ENCODE data around the gene ARL5A.

The ARL5A gene

DNA sequence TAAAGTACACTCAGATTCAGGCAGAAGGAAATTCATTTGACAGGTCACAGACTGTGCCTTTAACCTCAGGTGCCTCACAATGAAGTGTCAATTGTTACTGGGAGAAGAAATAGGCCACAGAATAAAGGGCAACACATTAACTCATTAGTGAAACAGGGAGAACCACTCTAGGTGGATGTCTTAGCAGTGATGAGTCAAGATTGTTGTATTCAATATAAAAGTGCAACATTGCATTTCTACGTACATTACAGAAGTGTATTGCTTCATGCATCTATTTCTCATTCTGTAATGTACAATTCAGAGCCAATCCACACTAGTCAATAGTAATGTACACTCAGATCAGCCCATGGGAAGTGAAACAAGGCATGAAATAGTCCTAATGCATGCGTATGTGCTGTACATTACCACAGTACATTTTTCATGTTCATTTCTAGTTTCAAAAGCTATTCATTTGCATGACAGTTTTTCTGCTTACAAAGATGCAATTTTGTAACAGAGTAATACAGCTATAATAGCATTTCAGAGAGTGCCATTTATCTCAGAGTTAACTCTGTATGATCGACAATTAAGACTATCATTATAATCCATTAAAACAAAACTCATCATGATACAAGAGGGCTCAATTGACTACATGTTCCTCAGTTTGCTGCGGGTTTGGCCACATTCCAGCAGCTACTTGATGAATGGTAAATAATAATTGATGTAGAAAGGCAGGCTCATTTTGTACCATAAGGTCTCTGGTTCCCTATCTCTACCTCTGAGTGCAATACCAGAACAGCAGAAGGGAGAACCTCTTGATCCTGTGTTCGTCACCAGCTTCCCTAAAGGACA lies 12.2 kb upstream of the ARL5A start:
- DNase-seq, result no peak

DNA sequence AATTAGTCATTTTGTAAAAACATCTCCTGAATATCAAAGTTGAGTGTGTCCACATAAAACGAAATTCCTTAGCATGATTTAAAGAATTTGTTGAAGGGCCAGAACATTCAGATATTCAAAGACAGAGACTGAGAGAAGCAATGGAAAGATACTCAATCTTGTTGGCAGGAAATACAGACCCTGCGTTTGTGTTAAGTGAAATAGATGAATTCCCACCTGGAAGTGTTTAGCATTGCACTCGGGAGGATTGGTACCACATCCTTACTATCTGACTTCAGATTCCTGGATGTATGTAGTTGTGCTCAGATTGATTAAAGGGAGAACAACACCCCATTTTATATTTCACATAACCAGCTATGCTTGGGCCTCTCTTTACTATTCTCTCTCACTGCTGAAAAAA lies 9.7 kb upstream of the ARL5A start:
- no peak for DNase-seq

DNA sequence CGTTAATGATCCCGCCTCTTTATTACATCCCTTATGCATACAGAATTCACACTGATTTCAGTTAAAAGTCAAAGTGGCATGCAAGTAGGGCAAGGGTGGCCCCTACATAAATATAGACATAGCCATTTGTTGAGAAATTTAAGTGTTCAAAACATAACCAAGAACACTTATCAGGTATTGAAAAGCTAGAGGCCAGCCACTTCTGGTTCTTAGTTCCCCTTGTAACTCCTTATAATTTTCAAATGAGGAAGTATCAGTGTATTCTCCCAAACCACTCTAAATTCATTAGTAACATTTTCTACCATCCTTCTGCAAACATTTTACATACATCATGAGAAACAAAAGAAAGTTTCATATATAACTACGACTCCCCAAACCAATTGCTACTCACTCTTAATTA lies 5.8 kb upstream of the ARL5A start:
- no peak for DNase-seq

DNA sequence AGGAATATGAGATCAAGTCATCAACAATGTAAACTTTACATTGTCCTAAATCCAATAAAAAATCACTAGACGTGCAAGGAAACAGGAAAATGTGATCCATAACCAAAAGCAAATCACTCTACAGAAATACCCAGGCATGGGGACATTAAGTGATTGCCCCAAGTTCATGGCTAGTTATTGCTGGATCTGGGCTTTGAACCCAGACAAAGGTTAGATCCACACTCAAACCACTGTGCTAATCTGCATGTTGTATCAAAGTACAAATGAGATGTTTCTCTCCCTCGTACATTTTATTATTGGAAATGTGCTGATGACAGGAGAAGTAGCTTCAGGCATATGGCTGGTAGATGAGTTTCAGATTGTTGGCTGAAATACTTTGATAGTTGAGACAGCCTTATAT lies 2.7 kb upstream of the ARL5A start:
- no peak for DNase-seq

DNA sequence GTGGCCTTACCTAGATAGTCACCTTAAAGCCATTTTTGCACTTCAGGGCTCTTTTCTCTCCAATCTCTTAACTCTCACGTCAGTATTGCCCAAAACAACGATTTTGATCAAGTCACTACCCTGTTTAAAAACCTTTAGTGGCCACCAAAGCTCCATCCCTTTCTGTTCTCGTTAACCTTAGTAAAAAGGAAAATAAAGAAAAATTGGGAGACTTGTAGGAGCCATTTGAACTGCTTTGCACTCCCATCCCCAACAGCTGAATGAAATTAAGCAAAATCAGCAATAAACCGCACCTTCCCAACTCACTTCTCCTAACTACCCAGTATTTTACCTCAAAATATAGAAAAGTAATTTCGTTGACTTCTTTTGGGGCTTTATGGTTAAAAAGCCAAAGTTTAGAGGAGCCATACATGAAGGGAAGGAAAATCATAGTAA lies 686 bp upstream of the ARL5A start:
- no peak for DNase-seq

DNA sequence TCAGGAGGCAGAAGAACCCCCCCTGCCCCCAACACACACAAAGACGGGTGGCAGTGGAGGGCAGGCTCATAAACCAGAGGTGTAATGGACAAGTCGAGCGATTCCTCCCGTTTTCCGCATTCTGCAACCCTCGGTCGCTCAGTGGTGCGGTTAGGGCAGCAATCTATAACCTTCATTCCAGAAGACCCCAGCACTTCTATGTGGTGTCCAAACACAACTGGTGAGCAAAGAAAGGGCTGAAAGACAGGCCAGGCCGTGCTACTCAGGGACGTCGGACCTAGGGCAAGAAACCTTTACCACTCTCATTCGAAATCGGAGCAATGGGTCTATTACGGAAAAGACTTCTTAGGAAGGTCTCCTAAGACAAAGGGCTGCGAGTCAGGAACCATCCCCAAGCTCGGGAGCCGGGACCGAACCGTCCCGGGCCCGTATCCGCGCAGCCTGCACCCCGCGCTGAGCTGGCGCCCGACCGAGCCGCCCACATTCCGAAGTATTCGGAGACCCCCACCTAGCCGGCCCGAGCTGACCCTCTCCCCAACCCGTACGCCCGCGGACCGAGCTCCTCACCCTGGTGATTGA lies 568 bp downstream of the ARL5A start:
- no peak for DNase-seq

DNA sequence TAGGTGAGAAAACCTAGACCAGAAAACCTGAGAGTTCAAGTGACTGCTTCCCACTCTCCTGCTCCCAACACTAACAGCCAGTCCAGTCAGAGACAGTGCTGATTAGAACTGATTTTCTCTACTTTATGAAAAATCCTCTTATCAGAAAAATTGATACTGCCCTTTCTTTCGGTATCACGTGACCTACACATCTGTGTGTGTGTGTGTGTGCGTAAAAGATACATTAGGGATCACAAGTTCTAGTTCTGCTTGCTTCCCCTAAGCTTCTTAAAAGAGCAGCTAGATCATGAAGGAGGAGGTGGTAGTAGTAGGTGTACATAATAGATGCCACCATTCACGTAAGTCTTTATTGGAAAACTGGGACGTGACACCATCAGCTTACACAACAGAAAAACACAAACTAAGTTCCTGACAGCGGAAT lies 1.5 kb downstream of the ARL5A start:
- DNase-seq, result no peak

DNA sequence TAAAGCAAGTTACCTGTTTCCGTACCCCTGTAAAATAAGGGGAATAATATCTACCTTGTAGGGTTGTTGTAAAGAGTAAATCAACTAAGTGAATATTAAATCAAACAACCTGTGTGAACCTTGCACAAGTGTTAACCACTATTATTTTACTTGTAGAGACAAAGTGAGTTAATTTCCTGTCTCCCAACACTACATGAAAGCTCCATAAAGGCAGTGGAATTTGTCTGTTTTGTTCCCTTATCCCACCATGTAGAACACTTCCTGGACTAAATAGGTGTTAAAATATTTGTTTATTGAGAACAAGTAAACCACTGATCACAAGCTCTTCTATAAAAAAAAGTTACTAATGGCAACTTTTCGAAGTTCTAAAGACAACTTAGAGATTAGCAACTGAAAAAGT lies 3.3 kb downstream of the ARL5A start:
- DNase-seq, result no peak

DNA sequence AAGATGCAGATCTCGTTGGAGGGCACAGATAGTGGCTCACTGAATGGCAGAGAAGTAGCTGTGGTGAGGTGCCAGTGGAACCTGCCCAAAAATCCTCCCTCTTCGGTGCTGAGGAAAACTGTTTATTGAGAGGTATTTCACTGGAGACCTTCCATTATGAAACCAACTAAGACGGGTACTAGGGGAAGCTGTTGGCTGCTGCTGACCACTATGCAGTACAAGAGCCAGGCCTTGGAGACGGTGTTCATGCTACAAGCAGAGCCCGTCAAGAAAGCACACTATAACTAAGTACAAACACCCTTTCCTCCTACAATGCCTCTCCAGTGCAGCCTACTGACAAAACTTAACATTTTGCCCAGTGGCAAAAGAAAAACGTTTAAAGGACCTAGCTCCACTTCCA lies 4.6 kb downstream of the ARL5A start:
- DNase-seq, result no peak

DNA sequence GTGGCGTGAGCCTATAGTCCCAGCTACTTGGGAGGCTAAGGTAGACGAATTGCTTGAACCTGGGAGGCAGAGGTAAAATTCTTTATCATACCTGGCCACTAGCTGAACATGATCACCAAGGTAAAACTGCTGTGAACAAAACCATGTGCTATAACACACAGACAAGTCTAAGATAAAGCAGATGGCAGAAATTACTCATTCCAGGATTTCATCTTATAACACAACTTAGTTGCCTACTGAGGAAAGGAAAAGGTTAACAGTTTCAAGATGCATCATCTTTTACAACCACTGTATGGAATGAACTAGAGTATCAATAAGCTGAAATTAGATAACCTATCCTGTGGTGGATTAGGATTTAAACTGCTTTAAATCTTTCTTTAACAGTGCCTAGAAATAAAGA lies 8.3 kb downstream of the ARL5A start:
- DNase-seq, result no peak

DNA sequence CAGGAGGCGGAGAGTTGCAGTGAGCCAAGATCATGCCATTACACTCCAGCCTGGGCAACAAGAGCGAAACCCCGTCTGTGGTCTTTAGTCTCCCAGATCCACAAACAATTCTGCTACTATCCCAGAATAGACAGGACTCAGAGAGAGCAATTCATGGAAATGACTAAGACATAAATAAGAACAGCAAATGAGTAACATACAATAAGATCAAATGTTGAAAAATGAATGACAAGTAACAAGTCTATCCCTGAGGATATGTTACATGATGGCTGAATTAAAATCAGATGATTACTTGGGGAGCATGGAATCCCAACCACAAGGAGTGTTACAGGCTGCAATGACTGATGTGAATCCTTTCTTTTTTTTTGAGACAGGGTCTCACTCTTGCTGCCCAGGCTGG lies 10.3 kb downstream of the ARL5A start:
- DNase-seq, result no peak

DNA sequence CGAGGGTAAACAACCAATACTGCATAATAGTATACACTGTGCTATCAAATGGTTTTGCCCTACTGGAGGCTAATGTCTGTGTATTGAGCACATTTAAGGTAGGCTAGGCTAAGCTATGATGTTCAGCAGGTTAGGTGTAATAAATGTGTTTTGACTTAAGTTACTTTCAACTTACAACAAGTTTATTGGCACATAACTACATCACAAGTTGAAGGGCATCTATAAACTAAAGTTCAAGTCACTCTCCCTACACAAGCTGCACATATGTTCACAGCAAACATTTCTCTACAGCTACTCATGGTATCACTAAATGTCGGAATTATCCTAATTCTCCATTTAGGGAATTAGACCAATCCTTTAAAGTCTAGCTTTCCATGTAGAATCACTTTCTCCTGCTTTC lies 11.4 kb downstream of the ARL5A start:
- DNase-seq, result no peak

DNA sequence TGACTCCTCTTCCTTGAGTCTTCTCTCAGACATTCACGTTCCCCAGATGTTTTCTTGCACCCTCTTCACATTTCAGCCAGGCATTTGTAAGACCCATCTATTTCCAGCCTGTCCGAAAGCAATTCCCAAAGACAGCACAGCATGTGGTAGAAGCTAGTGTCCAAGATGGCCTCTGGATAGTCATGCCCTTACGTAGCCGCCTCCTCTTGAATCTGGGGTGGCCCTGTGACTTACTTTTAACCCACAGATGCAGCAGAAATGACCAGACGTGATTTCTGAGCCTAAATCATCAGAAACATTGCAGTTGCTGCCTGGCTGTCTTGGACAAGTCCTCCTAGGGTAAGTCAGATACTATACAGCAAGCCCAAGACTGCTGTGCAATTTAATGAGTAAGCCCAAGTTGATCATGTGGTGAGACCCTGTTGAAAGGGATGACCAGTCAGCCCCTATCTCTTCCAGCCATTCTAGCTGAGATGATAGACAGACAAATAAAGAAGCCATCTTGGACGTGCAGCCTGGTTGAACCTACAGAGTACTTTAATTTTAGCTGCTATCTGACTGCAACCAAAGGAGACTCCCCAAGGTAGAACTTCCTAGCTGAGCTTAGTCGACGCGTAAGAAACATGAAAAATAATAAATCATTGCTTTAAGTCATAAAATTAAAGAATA lies 12.3 kb downstream of the ARL5A start:
- DNase-seq, result no peak

DNA sequence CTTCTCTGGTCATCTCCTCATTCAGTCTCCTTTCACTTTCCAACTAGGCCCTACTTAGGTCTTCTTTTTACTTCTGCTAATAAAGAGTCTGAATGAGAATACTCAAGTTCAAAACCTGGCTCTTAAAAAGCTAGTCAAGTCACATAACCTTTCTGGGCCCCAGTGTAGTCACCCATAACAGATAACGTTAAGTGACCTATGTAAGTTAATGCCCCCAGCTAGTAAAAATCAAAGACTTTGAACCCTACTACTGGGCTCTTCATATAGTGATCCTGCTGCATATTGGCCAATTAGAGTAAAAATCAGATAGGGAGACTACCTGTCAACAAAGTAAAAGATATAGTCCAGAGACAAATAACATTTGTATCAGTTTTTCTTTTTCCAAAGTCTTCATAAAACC lies 17.7 kb downstream of the ARL5A start:
- DNase-seq, result no peak

DNA sequence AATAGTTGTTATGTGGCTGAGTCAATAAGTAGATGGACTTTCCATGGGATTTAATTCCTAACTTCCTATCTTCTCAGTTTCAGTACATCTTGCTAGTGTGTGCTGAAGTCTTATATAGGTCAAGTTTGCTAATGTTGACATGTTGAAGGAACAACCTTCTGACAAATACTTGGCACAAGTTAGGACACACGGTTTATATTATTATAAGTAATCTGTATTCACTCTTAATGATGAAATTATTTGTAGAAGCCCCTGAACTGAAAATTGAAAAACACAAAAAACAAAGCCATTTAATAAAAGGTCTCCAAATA lies 19.2 kb downstream of the ARL5A start:
- DNase-seq, result no peak

DNA sequence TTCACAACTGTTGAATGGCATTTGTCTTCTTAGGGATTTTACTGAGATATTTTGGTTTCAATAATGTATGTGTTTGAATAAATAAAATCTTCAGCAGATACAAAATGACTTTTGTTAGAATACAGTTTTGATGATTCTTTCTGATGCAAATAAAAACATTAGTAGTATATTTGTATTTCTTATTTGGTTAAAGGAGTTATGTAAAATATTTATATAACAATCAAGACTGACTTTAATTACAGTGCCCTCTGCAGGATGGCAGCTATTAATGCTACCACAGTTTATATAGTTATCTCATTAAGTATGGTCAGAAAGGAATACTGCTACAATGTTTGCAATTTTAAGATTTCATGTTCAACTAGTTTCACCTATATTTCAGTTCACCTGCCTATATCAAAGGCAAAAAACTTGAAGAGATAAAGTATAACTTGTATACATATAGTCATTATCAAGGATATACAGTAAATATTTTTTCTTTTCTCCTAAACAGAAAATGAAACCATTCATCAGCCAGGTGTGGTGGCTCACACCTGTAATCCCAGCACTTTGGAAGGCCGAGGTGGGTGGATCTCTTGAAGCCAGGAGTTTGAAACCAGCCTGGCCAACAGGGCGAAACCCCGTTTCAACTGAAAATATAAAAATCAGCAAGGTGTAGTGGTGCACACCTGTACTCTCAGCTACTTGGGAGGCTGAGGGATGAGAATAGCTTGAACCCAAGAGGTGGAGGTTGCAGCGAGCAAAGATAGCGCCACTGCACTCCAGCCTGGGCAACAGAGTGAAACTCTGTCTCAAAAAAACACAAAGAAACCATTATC lies 19.8 kb downstream of the ARL5A start:
- no peak for DNase-seq

DNA sequence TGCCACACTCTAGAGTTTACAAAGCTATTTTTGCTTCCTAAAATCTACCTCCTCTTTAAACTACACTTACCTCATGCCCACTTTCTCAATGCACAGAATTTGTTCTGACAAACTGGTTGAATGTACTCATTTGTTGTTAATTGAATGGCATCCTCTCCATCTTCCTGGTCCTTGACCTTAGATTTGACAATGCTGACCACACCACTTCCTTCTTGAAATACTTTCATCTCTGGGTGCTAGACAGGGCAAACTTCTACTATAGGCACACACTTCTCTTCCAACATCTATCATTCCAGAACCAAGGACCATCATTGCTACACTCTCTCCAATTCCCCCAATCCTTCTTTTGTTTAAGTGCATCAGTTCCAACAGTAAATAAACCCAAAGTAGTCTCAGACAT lies 22.3 kb downstream of the ARL5A start:
- DNase-seq, result no peak

DNA sequence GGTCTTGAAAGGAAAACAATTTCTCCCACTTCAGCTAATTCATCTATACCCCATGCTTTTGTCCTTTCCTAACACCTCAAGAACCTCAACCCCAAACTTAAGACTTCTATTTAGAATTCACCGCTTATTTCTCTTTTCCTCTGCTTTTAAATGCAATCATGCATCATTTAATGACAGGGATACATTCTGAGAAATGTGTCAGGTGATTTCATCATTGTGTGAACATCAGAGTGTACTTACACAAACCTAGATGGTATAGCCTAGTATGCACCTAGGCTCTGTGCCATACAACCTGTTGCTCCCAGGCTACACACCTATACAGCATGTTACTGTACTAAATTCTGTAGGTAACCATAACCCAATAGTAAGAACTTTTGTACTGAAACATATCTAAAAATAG lies 22.9 kb downstream of the ARL5A start:
- DNase-seq, result no peak

DNA sequence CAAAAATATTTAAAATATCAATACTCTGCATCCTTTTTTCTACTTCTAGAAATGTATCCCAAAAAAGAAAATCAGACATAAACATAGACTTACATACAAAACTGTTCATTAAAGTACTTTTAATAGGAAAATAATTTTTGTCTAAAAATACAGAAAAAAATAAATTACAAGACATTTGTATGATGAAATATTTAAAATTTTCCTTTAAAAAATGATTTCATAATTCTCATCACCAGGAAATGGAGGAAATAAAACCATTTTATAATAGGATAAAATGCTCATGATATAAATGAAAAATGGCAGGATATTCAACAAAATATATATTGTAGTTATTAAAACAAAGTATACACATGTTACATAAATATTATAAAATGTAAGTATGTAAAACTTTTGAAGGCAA lies 24.4 kb downstream of the ARL5A start:
- no peak for DNase-seq

DNA sequence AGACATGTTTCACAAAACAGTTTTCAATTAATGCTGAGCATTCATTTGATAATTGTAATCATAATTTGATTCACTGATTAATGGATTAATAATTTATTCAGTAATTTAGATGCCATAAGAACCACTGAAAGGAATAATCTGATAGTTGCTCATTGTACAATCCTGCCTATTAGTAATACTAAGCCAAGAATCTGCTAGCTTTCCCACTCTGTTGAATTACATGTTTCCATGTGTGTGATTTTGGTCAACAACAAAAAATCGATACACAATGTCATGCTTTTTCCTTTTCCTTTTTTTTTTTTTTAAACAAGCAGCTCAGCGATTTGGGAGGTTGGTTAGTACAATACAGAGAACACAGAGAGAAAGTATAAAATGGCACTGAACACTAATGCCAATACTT lies 25.9 kb downstream of the ARL5A start:
- no peak for DNase-seq

DNA sequence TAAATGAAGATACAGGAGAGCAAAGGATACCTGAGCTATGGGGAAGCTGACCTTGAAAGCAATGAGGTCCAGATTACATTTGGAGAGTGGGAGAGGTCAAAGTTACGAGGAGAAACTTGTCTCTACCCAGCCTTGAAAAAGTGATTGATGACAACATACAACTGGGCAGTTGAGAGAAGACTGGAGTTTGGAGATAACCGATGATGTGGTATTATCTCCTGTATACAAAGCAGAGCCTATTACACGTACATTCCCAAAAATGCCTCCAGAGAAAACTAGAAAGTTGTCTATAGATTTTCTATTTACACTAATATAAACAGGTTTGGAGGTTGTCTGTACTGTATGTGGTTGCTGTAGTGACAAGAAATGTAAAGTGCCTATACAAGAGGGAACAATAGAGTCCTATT lies 28.3 kb downstream of the ARL5A start:
- DNase-seq, result no peak

DNA sequence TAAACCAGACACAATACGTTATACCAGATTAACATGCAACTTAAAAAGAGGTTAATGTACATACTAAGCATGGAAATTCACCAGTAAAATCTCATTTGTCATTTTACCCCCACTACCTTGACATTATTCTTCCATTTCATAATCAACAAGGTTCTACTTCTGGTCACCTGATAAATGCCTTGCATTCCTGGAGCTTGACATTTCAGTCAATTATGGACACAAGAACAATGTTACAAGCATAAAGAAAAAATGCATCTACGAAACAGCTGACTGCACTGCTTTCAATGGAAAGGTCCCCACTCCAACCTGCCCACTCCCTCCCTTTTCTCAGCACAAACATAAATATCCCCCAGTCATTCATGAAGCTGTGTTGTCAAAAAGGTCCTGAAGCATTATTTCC lies 31.4 kb downstream of the ARL5A start:
- DNase-seq, result no peak

DNA sequence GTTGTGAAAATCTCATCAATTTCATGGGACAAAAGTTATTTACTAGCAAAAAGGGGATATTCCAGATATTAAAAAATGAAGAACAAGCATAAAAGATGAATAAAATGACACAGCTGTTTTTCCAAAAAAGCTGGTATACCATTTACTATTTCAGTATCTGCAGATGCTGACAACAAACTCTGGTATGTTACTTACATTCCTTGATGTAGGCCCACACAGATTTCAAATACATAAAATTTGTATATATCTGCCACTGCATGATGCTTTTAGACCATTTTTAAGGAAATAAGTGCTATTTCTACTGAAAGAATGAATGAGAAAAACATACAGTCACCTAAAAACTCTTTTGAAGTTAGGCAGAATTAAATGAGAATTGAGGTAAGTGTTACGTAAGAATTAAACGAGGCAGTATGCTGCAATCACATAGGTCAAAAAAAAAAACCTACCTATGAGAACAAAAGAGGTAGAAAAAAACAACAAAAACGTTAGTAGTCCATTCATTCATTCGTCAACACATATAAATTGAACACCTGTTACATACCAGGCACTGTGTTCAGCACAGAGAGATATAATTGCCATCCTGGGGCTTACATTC lies 32.5 kb downstream of the ARL5A start:
- no peak for DNase-seq

Measured in effector CD8-positive, alpha-beta T cell (primary cell).